Activated CD8-positive, alpha-beta memory T cell treated with anti-CD3 and anti-CD28 coated beads, Interleukin-2, amount 10 ng/mL, durations not matched to agents 7 days and 5 days (primary cell): ENCODE data around the gene NT5E. TPM values are rescaled to one million over a fixed set of nuclear protein-coding genes. Genes with fewer than 3 reads are reported as not detected.

Source experiments
- ATAC-seq: fragments of 150-1000 bp; cut with Tn5 transposase; one replicate; pipeline ENCODE4 v1.10.0; 2021; ENCODE audit warnings: moderate library complexity
- CTCF ChIA-PET: fragments of 350-600 bp; sonication (Branson Sonifier 250); formaldehyde crosslinking; loops from one replicate; lab custom pipeline; 2021; ENCODE audit warnings: antibody characterized with exemption; lab: Charles Lee
- DNase-seq: peaks from one replicate; pipeline ENCODE4 v3.0.0-alpha.2; 2020
- H3K27ac Mint-ChIP-seq: one replicate; pipeline ENCODE4 v1.8.0; 2021; ENCODE audit warnings: mild to moderate bottlenecking, mixed read lengths
- H3K27me3 Mint-ChIP-seq: one replicate; pipeline ENCODE4 v1.8.0; 2021; ENCODE audit warnings: mixed read lengths
- H3K36me3 Mint-ChIP-seq: one replicate; pipeline ENCODE4 v1.8.0; 2021; ENCODE audit warnings: mild to moderate bottlenecking, mixed read lengths
- H3K4me1 Mint-ChIP-seq: one replicate; pipeline ENCODE4 v1.8.0; 2021; ENCODE audit warnings: mixed read lengths
- H3K4me3 Mint-ChIP-seq: one replicate; pipeline ENCODE4 v1.8.0; 2021; ENCODE audit warnings: mild to moderate bottlenecking, moderate library complexity, mixed read lengths
- H3K9me3 Mint-ChIP-seq: one replicate; pipeline ENCODE4 v1.8.0; 2022; ENCODE audit warnings: low read depth, mixed read lengths
- total RNA-seq, 2 experiments: library from RNA; stranded (reverse); gene quantifications; one replicate each; pipeline ENCODE4 v1.2.3, GENCODE V29; 2021

NT5E gene
- total RNA-seq, 2 experiments from 2014 or later = 17.3 to 24.1 TPM

DNA sequence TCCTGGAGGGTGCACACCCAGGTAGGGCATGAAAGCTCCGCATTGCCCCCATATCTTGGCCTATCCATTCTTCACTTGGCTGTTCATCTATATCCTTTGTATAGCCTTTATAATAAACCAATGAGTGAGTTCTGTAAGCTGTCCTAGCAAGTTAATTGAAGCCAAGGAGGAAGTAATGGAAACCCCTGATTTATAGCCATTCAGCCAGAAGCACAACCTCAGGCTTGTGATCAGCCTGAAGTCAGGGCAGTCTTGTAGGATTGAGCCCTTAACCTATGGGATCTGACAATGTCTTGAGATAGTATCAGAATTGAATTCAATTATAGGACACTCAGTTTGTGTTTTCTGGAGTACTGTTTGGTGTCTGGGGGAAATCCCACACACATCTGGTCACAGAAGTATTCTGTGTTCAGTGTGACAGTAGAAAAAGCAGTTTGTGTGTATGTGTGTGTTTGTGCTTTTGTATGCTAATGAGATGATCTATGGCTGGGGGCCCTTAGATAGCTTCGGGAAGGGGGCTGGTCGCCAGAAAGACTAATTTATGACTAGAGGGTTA is 5.7 kb downstream of the NT5E start:
- Mint-ChIP-seq H3K4me3 (no peak overlapping the region), H3K27me3 (peaks cover 6% of the 10 kb centered on the region), H3K9me3 (no peaks in the 10 kb centered on the region), H3K27ac (no peak overlapping the region), H3K36me3 (peaks cover 34% of the 10 kb centered on the region), H3K4me1 (peaks cover 87% of the 10 kb centered on the region)
- DNase-seq = no peak
- ATAC-seq = no peak
- CTCF ChIA-PET = interaction anchor here (7.6 kb wide), 1 partner anchor 26 kb away, joined by 95 read pairs; no protein-coding TSS in a partner anchor

DNA sequence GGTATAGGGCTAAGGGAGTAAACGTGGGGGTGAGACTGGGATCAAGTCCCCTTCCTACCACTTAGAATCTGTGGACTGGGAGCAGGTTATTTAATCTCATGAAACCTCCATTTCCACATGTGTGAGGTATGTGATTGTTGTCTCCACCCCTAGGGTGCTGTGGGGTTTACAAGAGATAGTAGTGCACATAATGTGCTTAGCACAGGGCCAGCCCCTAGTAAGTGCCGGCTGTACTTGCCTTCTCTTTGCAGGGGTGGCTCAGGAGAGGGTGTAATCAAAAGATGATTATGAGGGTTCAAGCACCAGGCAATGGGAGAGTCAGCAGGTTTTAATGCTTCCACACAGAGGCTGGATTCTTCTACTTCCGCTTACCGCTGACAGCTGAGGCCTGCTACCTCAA is 6.9 kb downstream of the NT5E start:
- Mint-ChIP-seq H3K4me3 (no peak overlapping the region), H3K9me3 (no peaks in the 10 kb centered on the region), H3K4me1 (peaks cover 89% of the 10 kb centered on the region), H3K36me3 (peaks cover 25% of the 10 kb centered on the region), H3K27me3 (peaks cover 2% of the 10 kb centered on the region), H3K27ac (no peak overlapping the region)
- ATAC-seq (no peak), DNase-seq (no peak)
- CTCF ChIA-PET = interaction anchor here (10.1 kb wide), 1 partner anchor 27 kb away, joined by 59 read pairs; no protein-coding TSS in a partner anchor

DNA sequence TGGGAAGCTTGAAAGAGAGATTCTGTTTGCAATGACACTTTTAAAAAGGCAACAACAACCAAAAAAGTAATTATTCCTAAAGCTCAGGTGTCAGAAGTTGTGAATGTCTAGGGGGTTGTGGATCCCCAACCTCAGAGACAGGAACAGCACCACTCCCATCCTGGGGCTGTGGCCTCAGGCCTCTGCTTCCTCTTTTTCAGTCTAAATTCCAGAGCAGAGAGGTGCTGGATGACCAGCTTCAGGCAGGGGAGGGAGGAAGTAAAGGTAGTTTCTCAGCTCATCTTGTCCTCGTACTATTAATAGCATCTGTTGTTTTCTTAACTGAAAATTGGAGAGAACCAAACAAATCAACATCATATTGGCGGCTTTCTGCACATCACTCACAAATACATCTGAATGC is 8.3 kb downstream of the NT5E start:
- Mint-ChIP-seq H3K36me3 (peaks cover 22% of the 10 kb centered on the region), H3K4me3 (no peak overlapping the region), H3K4me1 (peaks cover 89% of the 10 kb centered on the region), H3K9me3 (no peaks in the 10 kb centered on the region), H3K27ac (peak overlapping the region; percentile 3), H3K27me3 (peaks cover 2% of the 10 kb centered on the region)
- CTCF ChIA-PET = interaction anchor here (0.9 to 10.1 kb wide), 5 partner anchors 7 to 221 kb away, joined by 3 to 59 read pairs (median 3); partner anchors contain the start of gene NT5E
- DNase-seq = no peak
- ATAC-seq = no peak

DNA sequence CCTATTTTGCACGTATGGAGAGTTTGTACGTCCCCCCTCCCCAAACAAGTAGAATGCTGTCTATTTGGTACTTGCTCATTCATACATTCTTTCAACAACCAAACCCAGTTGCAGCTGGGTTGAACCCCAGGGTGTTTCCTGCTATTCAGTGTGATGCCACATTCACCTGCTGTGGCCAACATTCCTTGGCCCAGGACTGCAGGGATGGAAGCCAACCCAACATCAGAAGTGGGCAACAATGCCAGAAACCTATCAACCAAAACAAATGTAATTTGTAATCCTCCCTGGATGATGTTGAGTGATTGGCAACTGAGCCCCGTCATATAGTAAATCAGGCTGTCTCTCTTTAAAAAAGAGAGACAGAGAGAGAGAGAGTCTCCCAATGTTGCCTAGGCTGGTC is 8.9 kb downstream of the NT5E start:
- Mint-ChIP-seq H3K36me3 (peaks cover 24% of the 10 kb centered on the region), H3K4me1 (peaks cover 89% of the 10 kb centered on the region)
- CTCF ChIA-PET = interaction anchor here (1.0 to 10.1 kb wide), 3 partner anchors 8 to 87 kb away, joined by 3 to 59 read pairs (median 54); partner anchors contain the start of gene NT5E

DNA sequence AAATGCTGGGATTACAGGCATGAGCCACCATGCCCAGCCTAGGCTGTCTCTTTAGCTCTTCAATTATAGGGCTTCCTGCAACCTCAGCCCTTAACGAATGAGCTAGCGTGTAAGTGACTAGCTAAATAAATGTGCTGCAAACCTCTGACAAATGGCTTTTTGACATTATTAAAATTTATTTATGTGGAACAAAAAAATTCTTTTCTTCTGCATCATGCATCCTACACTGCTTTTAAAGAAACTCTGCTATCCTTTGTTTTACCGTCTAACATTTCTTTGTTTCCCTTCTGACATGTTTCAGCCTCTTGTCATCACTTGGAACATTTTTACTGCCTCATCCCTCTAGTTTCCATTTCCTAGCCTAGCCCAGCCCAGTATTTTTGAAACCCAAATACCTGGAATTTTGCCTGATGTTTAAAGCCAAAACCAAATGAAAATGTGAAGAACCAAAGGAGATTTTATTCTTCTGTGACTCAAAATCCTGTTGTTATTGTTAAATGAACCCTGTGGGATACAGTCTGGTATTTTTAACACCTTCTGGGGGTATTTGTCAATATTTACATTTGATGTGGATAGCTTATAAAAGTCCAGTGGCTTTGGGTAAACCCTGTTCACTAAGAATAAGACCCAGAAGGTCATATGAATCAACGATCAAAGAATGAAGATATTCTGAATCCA is 9.5 kb downstream of the NT5E start:
- ATAC-seq = no peak
- no peak overlapping the region for H3K4me3 Mint-ChIP-seq
- peaks cover 2% of the 10 kb centered on the region for H3K27me3 Mint-ChIP-seq
- no peaks in the 10 kb centered on the region for H3K9me3 Mint-ChIP-seq
- H3K4me1 Mint-ChIP-seq = peaks cover 89% of the 10 kb centered on the region
- H3K27ac Mint-ChIP-seq = peak overlapping the region; percentile 75
- CTCF ChIA-PET = interaction anchor here (1.0 to 10.1 kb wide), 4 partner anchors 9 to 104 kb away, joined by 3 to 59 read pairs (median 28); partner anchors contain the start of gene NT5E
- H3K36me3 Mint-ChIP-seq = peaks cover 21% of the 10 kb centered on the region
- DNase-seq = no peak

More for the DNA sequence above, 8.9 kb downstream of the NT5E start:
- ATAC-seq = no peak
- no peak overlapping the region for H3K4me3 Mint-ChIP-seq
- no peak for DNase-seq
- H3K9me3 Mint-ChIP-seq = no peaks in the 10 kb centered on the region
- peak overlapping the region; percentile 56 for H3K27ac Mint-ChIP-seq
- peaks cover 2% of the 10 kb centered on the region for H3K27me3 Mint-ChIP-seq

DNA sequence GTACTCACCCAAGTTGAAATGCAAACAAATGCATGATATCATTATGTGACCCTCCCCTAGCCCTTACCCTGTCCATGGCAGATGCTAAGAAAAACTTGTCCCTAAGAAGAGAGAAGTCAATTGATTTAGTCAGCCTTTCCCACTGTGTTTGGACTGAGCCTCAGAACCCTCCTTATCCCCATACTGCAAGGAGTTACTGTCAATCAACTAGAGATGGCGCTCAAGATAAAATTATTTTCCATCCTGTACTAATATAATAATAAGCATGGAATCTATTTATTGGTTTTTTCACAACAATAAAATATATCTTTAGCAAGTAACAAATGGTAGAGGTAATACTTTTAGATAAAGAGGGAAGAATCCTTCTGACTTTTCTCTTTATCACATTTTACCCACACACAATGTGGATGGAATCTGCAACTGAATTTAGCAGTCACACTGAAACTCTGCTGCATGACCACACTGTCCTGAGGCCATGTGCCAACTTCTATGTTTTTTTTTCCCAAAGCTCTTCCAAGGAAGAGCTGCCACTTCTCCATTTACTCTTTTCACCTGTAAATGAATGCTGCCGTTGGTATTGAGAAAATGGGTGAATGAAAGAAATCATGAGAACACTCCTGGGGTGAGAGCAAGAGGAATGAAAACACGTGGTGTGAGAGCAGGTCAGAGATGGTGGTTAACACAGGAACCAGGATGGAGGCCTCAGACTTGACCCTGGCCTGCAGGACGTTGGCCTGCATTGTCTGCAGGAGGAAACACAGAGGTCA is 10.5 kb downstream of the NT5E start:
- H3K36me3 Mint-ChIP-seq = peaks cover 18% of the 10 kb centered on the region
- peak overlapping the region; percentile 5 for H3K4me3 Mint-ChIP-seq
- DNase-seq (no peak), ATAC-seq (no peak)
- H3K27ac Mint-ChIP-seq = peak overlapping the region; percentile 84
- peaks cover 94% of the 10 kb centered on the region for H3K4me1 Mint-ChIP-seq
- no peaks in the 10 kb centered on the region for H3K9me3 Mint-ChIP-seq
- CTCF ChIA-PET = interaction anchor here (1.3 to 10.1 kb wide), 3 partner anchors 10 to 105 kb away, joined by 3 to 59 read pairs (median 54); partner anchors contain the start of gene NT5E
- peaks cover 2% of the 10 kb centered on the region for H3K27me3 Mint-ChIP-seq

GRCh38 chr6:85460921-85461797 is 11.3 kb downstream of the NT5E start:
- Mint-ChIP-seq H3K4me3 (peak overlapping the region; percentile 41), H3K4me1 (peaks cover 96% of the 10 kb centered on the region), H3K27ac (peak overlapping the region; percentile 84), H3K27me3 (peaks cover 2% of the 10 kb centered on the region), H3K36me3 (peaks cover 15% of the 10 kb centered on the region), H3K9me3 (no peaks in the 10 kb centered on the region)
- DNase-seq = peak; percentile 88
- CTCF ChIA-PET = interaction anchor here (0.9 to 10.1 kb wide), 7 partner anchors 7 to 107 kb away, joined by 3 to 59 read pairs (median 5); partner anchors contain the start of gene NT5E
- peak; percentile 74 for ATAC-seq

GRCh38 chr6:85461798-85462170 is 11.9 kb downstream of the NT5E start:
- CTCF ChIA-PET = interaction anchor here (0.9 to 10.1 kb wide), 8 partner anchors 8 to 107 kb away, joined by 3 to 59 read pairs (median 4); partner anchors contain the start of gene NT5E
- ATAC-seq = peak; percentile 6
- Mint-ChIP-seq H3K9me3 (no peaks in the 10 kb centered on the region), H3K27ac (peak overlapping the region; percentile 84), H3K27me3 (peaks cover 5% of the 10 kb centered on the region), H3K4me3 (peak overlapping the region; percentile 41), H3K4me1 (peaks cover 97% of the 10 kb centered on the region), H3K36me3 (peaks cover 11% of the 10 kb centered on the region)
- DNase-seq = no peak

GRCh38 chr6:85462673-85463072 is 12.8 kb downstream of the NT5E start:
- DNase-seq = no peak
- no peak for ATAC-seq
- CTCF ChIA-PET = interaction anchor here (1.1 to 10.1 kb wide), 4 partner anchors 9 to 21 kb away, joined by 3 to 59 read pairs (median 29); partner anchors contain the start of gene NT5E
- Mint-ChIP-seq H3K4me3 (no peak overlapping the region), H3K4me1 (peaks cover 90% of the 10 kb centered on the region), H3K27me3 (peaks cover 7% of the 10 kb centered on the region), H3K9me3 (no peaks in the 10 kb centered on the region), H3K36me3 (peaks cover 12% of the 10 kb centered on the region), H3K27ac (no peak overlapping the region)

GRCh38 chr6:85463621-85464259 is 13.9 kb downstream of the NT5E start:
- Mint-ChIP-seq H3K27ac (peak overlapping the region; percentile 60), H3K4me3 (no peak overlapping the region), H3K4me1 (peaks cover 79% of the 10 kb centered on the region), H3K27me3 (peaks cover 7% of the 10 kb centered on the region), H3K9me3 (no peaks in the 10 kb centered on the region), H3K36me3 (peaks cover 9% of the 10 kb centered on the region)
- CTCF ChIA-PET = interaction anchor here (0.8 to 10.1 kb wide), 7 partner anchors 9 to 105 kb away, joined by 3 to 59 read pairs (median 5); partner anchors contain the start of gene NT5E
- ATAC-seq (no peak), DNase-seq (no peak)

- H3K4me3 Mint-ChIP-seq = no peak overlapping the region
- peaks cover 75% of the 10 kb centered on the region for H3K4me1 Mint-ChIP-seq
- H3K9me3 Mint-ChIP-seq = no peaks in the 10 kb centered on the region
- ATAC-seq (no peak), DNase-seq (peak; percentile 63)
- H3K27ac Mint-ChIP-seq = peak overlapping the region; percentile 60
- peaks cover 9% of the 10 kb centered on the region for H3K36me3 Mint-ChIP-seq
- CTCF ChIA-PET = interaction anchor here (0.8 to 10.1 kb wide), 7 partner anchors 10 to 105 kb away, joined by 3 to 59 read pairs (median 5); partner anchors contain the start of gene NT5E
- H3K27me3 Mint-ChIP-seq = peaks cover 7% of the 10 kb centered on the region
These were observed 14.4 kb downstream of the NT5E start for GRCh38 chr6:85464260-85464644.
